Stimulated activated CD4-positive, alpha-beta T cell treated with anti-CD3 and anti-CD28 coated beads, Interleukin-15, amount 100 ng/mL, for 48 hours (primary cell): ENCODE measurements around the gene AGO3.
"Not testable (repeated sequence)": the region's sequence is repeated elsewhere in the genome, so short reads cannot be mapped to it uniquely, and the experiment has no call there.

ENCODE experiments used
- DNase-seq, 2 donors: peaks; one replicate each; pipeline ENCODE4 v3.0.0-alpha.2; 2020; ENCODE audit warnings: low read depth in 2 of 2

Gene AGO3

GRCh38 chr1:35930593-35931445 is at the start of gene AGO3:
TSS of gene AGO3 (plus strand) at chr1:35931105. CDS start at chr1:35931427, 322 bp downstream.
- DNase-seq: peak; percentile 86 to 87

GRCh38 chr1:35881850-35882273 is 49.0 kb upstream of the AGO3 start:
- no peak for DNase-seq

GRCh38 chr1:35882586-35882944 is 48.3 kb upstream of the AGO3 start:
- DNase-seq: no peak

- DNase-seq: peak; percentile 93 to 97
Measured at GRCh38 chr1:35882945-35883634, 47.8 kb upstream of the AGO3 start, which contains the start of gene AGO1. TSS of gene AGO1 (plus strand) at chr1:35883209. CDS start at chr1:35883422, 213 bp downstream.

GRCh38 chr1:35883635-35884101 is 47.2 kb upstream of the AGO3 start:
- peak; percentile 13 to 22 for DNase-seq

- DNase-seq: no peak
Measured at GRCh38 chr1:35884934-35885333, 46.0 kb upstream of the AGO3 start.

GRCh38 chr1:35885961-35886558 is 44.8 kb upstream of the AGO3 start:
- DNase-seq: no peak

GRCh38 chr1:35886577-35887431 is 44.1 kb upstream of the AGO3 start:
- no peak for DNase-seq

- no peak for DNase-seq
Measured at GRCh38 chr1:35887508-35887907, 43.4 kb upstream of the AGO3 start.

GRCh38 chr1:35888255-35888654 is 42.6 kb upstream of the AGO3 start:
- DNase-seq: no peak

GRCh38 chr1:35888981-35889380 is 41.9 kb upstream of the AGO3 start:
- not testable (repeated sequence) for DNase-seq

GRCh38 chr1:35893051-35893879 is 37.6 kb upstream of the AGO3 start:
- no peak for DNase-seq

GRCh38 chr1:35894183-35894582 is 36.7 kb upstream of the AGO3 start:
- no peak for DNase-seq

- no peak for DNase-seq
Measured at GRCh38 chr1:35894656-35895055, 36.2 kb upstream of the AGO3 start.

- DNase-seq: no peak
Measured at GRCh38 chr1:35899941-35900340, 31.0 kb upstream of the AGO3 start.

GRCh38 chr1:35901235-35901634 is 29.7 kb upstream of the AGO3 start:
- DNase-seq: no peak

GRCh38 chr1:35902671-35903070 is 28.2 kb upstream of the AGO3 start:
- no peak for DNase-seq

- no peak for DNase-seq
Measured at GRCh38 chr1:35914717-35915116, 16.2 kb upstream of the AGO3 start.

- no peak for DNase-seq
Measured at GRCh38 chr1:35915693-35916092, 15.2 kb upstream of the AGO3 start.

- no peak for DNase-seq
Measured at GRCh38 chr1:35923791-35924221, 7.1 kb upstream of the AGO3 start.

- no peak for DNase-seq
Measured at GRCh38 chr1:35924838-35925237, 6.1 kb upstream of the AGO3 start.
